T-cell (primary cell): ENCODE results near the gene TAMALIN. TPM values are rescaled to one million over a fixed set of nuclear protein-coding genes. Genes with fewer than 3 reads are reported as not detected.
A peak's percentile ranks its signal among the peaks of the same experiment; 100 is the strongest.

Experiments
- ATAC-seq, 4 experiments: fragments of 200-7000 bp in 3 of 4; fragments of 150-1000 bp in 1 of 4; cut with Tn5 transposase; replicated peaks in 1 of 4; 1 replicate in 3 of 4; 2 replicates in 1 of 4; pipeline ENCODE4 v1.10.0; 2021; ENCODE audit warnings: moderate library complexity in 3 of 4, mild to moderate bottlenecking in 2 of 4, moderate number of reproducible peaks in 1 of 4
- CTCF ChIA-PET, 2 donors: fragments of 300-600 bp; sonication (Branson Sonifier 250); formaldehyde crosslinking; loops; one replicate each; lab custom pipeline; 2022; ENCODE audit warnings: antibody characterized with exemption in 2 of 2; lab: Charles Lee
- POLR2A ChIA-PET, 2 donors: fragments of 300-600 bp; sonication (Branson Sonifier 250); formaldehyde crosslinking; loops; one replicate each; lab custom pipeline; 2022; ENCODE audit warnings: antibody characterized with exemption in 2 of 2; lab: Charles Lee
- DNase-seq, 35 experiments: peaks; one replicate each; pipeline versions ENCODE4 v3.0.0 to v3.0.0-alpha.2; 2013 to 2023
- H3K27ac ChIP-seq: one replicate; pipeline ENCODE4 v1.5.1; 2013; ENCODE audit warnings: low read length
- H3K27me3 ChIP-seq, 2 experiments: replicated peaks in 1 of 2; 1 replicate in 1 of 2; 2 replicates in 1 of 2; pipeline versions ENCODE4 v1.6.1 to v1.7.0; 2013; ENCODE audit warnings: low read length in 1 of 2, mixed read lengths in 1 of 2; ENCODE audit not compliant: control insufficient read depth in 2 of 2, insufficient read depth in 2 of 2; ENCODE audit errors: extremely low read depth in 1 of 2
- H3K36me3 ChIP-seq, 2 donors: 1 replicate in 1 of 2; 2 replicates in 1 of 2; pipeline versions ENCODE4 v1.6.1 to v1.7.0; 2013; ENCODE audit warnings: low read length in 1 of 2; ENCODE audit not compliant: control insufficient read depth in 2 of 2, insufficient read depth in 1 of 2; ENCODE audit errors: extremely low read depth in 1 of 2
- H3K4me1 ChIP-seq, 2 experiments: 1 replicate in 1 of 2; 2 replicates in 1 of 2; pipeline versions ENCODE4 v1.6.1 to v1.7.0; 2013; ENCODE audit warnings: low read length in 2 of 2, mixed read lengths in 1 of 2; ENCODE audit not compliant: insufficient read depth in 2 of 2, control insufficient read depth in 1 of 2; ENCODE audit errors: extremely low read depth in 1 of 2
- H3K4me3 ChIP-seq, 2 donors: 1 replicate in 1 of 2; 2 replicates in 1 of 2; pipeline versions ENCODE4 v1.5.1 to v1.7.0; 2013; ENCODE audit warnings: mild to moderate bottlenecking in 2 of 2, low read length in 1 of 2, moderate library complexity in 1 of 2; ENCODE audit not compliant: control insufficient read depth in 1 of 2; ENCODE audit errors: extremely low read depth in 1 of 2
- H3K9me3 ChIP-seq: 2 replicates; pipeline ENCODE4 v1.7.0; 2013
- H3K27ac Mint-ChIP-seq, 2 donors: one replicate each; pipeline ENCODE4 v1.8.0; 2020 to 2021; ENCODE audit warnings: mild to moderate bottlenecking in 2 of 2, mixed read lengths in 2 of 2
- H3K27me3 Mint-ChIP-seq, 2 donors: one replicate each; pipeline ENCODE4 v1.8.0; 2021 to 2022; ENCODE audit warnings: mixed read lengths in 2 of 2
- H3K36me3 Mint-ChIP-seq: one replicate; pipeline ENCODE4 v1.8.0; 2021; ENCODE audit warnings: mixed read lengths
- H3K4me1 Mint-ChIP-seq, 3 donors: one replicate each; pipeline ENCODE4 v1.8.0; 2020 to 2022; ENCODE audit warnings: mixed read lengths in 3 of 3, mild to moderate bottlenecking in 1 of 3
- H3K4me3 Mint-ChIP-seq, 3 donors: one replicate each; pipeline ENCODE4 v1.8.0; 2020 to 2022; ENCODE audit warnings: mild to moderate bottlenecking in 3 of 3, mixed read lengths in 3 of 3, moderate library complexity in 3 of 3
- H3K9me3 Mint-ChIP-seq, 3 donors: one replicate each; pipeline ENCODE4 v1.8.0; 2020 to 2022; ENCODE audit warnings: mixed read lengths in 3 of 3
- WGBS: methylation state at CpG from one replicate; pipeline ENCODE4 v1.1.5; 2013; ENCODE audit warnings: missing lambda C conversion rate; ENCODE audit not compliant: insufficient coverage; 5-methylcytosine and 5-hydroxymethylcytosine counted together
- total RNA-seq, 35 experiments: library from RNA in 6 of 35; stranded (reverse) in 6 of 35; fragments of 120-200 nt in 1 of 35; gene quantifications; one replicate each; pipeline versions ENCODE4 v1.2.1 to v1.2.4 and lab custom pipeline; 2013 to 2026

The TAMALIN gene
- total RNA-seq, 5 donors from 2014 or later (not counting 1 experiment from before 2014, with no cell fraction given): 31.7 to 480 (median 38.4) TPM

GRCh38 chr12:52032446-52032803 lies 25.7 kb downstream of the TAMALIN start:
- Mint-ChIP-seq H3K4me1 (peaks cover 28 to 40% (median 32%) of the 10 kb centered on the region in 3 donors), H3K4me3 (peak overlapping the region; percentile 66 to 71 (median 68)), H3K27ac (peak overlapping the region; percentile 64 to 85), H3K27me3 (no peaks in the 10 kb centered on the region), H3K9me3 (no peaks in the 10 kb centered on the region), H3K36me3 (no peaks in the 10 kb centered on the region)
- ATAC-seq (no peak), DNase-seq (peak in 1 of 35 experiments; percentile 37)
- peaks cover 5 to 35% of the 10 kb centered on the region in 2 experiments for H3K4me1 ChIP-seq
- H3K27me3 ChIP-seq: peaks cover 0 to 5% of the 10 kb centered on the region in 2 experiments
- 0% methylated on average over 2 of the region's 5 CpGs for WGBS
- POLR2A ChIA-PET: interaction anchor here (0.5 to 1.4 kb wide), 6 partner anchors 10 to 261 kb away, joined by 3 to 16 read pairs (median 3); partner anchors contain the start of genes TAMALIN (in 2 of the 2), ATG101 (in 1 of the 2) and NR4A1 (in 1 of the 2)
- H3K27ac ChIP-seq: peak overlapping the region; percentile 93
- H3K36me3 ChIP-seq: no peaks in the 10 kb centered on the region
- H3K9me3 ChIP-seq: no peaks in the 10 kb centered on the region
- H3K4me3 ChIP-seq: peak overlapping the region; percentile 25 to 52
- CTCF ChIA-PET: interaction anchor here (0.6 to 1.6 kb wide), 16 partner anchors 9 to 51 kb away, joined by 3 to 37 read pairs (median 4); partner anchors contain the start of genes ATG101 (in 1 of the 2), NR4A1 (in 1 of the 2) and TAMALIN (in 1 of the 2)

DNA sequence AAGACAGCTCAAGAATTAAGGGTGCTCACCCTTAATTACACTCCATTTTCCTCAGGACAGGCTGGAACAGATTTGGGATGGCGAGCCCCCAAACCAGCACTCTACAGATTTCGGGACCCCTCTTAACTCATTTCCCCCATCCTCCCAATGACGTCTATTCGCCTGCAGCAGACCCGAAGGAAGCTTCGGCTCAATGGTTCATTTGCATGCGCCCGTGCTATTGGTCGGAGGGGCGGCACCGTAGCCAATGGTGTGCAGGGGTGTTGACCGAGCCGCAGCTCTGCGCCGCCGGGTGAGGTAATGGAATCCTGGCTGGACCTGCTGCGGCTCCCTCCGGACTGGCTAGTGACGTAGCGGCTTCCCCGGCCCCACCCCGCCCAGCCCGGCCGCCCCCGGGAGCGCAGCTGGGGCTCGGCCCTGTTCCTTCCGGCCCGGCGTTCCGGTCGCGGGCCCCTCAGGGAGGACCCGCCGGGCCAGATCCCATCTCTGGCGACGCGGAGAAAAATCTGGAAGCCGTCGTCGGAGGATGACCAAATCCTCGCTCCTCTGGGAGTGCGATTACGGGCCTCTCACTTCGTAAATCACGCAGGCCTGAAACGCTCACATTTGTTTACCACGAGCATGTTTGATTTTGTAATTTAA lies 26.2 kb downstream of the TAMALIN start:
- no peaks in the 10 kb centered on the region for H3K9me3 Mint-ChIP-seq
- ATAC-seq (peak; percentile 81 to 90 (median 89)), DNase-seq (peak; percentile 57 to 93 (median 78))
- ChIA-PET POLR2A (interaction anchor here (0.5 to 1.4 kb wide), 6 partner anchors 10 to 262 kb away, joined by 3 to 16 read pairs (median 3); partner anchors contain the start of genes TAMALIN (in 2 of the 2), ATG101 (in 1 of the 2) and NR4A1 (in 1 of the 2)), CTCF (interaction anchor here (0.6 to 1.6 kb wide), 16 partner anchors 10 to 50 kb away, joined by 3 to 37 read pairs (median 4); partner anchors contain the start of genes ATG101 (in 1 of the 2), NR4A1 (in 1 of the 2) and TAMALIN (in 1 of the 2))
- Histone ChIP-seq H3K27me3 (peaks cover 0 to 7% of the 10 kb centered on the region in 2 experiments), H3K4me3 (peak overlapping the region; percentile 25 to 52), H3K9me3 (no peaks in the 10 kb centered on the region), H3K27ac (peak overlapping the region; percentile 93), H3K4me1 (peaks cover 5 to 40% of the 10 kb centered on the region in 2 experiments), H3K36me3 (no peaks in the 10 kb centered on the region)
- H3K27ac Mint-ChIP-seq: peak overlapping the region; percentile 79 to 85
- WGBS: 1% methylated on average over 41 of the region's 48 CpGs
- H3K4me3 Mint-ChIP-seq: peak overlapping the region; percentile 66 to 77 (median 68)
- peaks cover 28 to 42% (median 32%) of the 10 kb centered on the region in 3 donors for H3K4me1 Mint-ChIP-seq
- no peaks in the 10 kb centered on the region for H3K27me3 Mint-ChIP-seq
- H3K36me3 Mint-ChIP-seq: no peaks in the 10 kb centered on the region

DNA sequence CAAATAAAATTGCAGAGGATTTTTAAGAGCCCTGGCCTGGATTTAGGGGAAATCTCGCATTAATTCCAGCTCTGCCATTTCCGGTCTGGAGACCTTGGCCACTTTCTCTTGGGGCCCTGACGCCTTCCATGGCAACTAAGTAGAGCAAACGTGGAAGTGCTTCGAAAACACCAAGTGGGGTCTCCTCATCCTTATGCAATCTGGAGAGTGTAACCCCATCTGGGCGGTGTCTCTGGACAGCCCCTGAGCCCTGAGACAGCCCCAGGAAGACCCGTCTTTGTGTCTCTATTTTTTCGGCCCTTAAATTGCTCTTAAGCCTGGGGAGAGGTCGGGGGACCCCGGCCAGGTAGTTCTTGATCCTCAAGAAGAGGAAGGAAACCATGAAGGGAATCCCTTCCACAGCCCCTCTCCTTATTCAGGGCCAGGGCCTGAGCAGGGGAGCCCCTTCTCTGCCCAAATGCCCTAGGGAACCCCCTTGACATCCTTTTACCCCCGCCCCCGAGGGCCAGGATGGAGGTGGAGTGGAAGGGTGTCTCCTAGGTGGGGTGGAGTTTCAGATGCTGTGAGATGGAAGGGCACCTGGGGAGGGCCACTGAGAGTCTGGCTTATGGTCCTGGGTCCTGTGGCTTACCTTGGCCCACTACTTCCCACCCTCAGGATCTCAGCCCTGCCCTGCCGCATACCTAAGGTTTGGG lies 26.8 kb downstream of the TAMALIN start:
- Mint-ChIP-seq H3K9me3 (no peaks in the 10 kb centered on the region), H3K36me3 (no peaks in the 10 kb centered on the region), H3K27ac (peak overlapping the region; percentile 74 to 79), H3K4me3 (peak overlapping the region; percentile 66 to 77 (median 68)), H3K27me3 (no peaks in the 10 kb centered on the region), H3K4me1 (peaks cover 32 to 47% (median 36%) of the 10 kb centered on the region in 3 donors)
- peak overlapping the region; percentile 25 to 52 for H3K4me3 ChIP-seq
- ChIA-PET POLR2A (interaction anchor here in 1 of 2 donors (1.3 to 1.4 kb wide), 3 partner anchors 18 to 36 kb away, joined by 3 to 16 read pairs (median 14); partner anchors contain the start of genes ATG101, NR4A1 and TAMALIN), CTCF (interaction anchor here in 1 of 2 donors (0.5 to 1.6 kb wide), 11 partner anchors 8 to 89 kb away, joined by 3 to 37 read pairs (median 5); partner anchors contain the start of genes ATG101, NR4A1 and TAMALIN)
- H3K9me3 ChIP-seq: no peaks in the 10 kb centered on the region
- no peaks in the 10 kb centered on the region for H3K36me3 ChIP-seq
- no peak for ATAC-seq
- peaks cover 0 to 7% of the 10 kb centered on the region in 2 experiments for H3K27me3 ChIP-seq
- 76% methylated on average over 5 of the region's 13 CpGs for WGBS
- DNase-seq: no peak
- peak overlapping the region; percentile 93 for H3K27ac ChIP-seq
- H3K4me1 ChIP-seq: peaks cover 5 to 41% of the 10 kb centered on the region in 2 experiments

DNA sequence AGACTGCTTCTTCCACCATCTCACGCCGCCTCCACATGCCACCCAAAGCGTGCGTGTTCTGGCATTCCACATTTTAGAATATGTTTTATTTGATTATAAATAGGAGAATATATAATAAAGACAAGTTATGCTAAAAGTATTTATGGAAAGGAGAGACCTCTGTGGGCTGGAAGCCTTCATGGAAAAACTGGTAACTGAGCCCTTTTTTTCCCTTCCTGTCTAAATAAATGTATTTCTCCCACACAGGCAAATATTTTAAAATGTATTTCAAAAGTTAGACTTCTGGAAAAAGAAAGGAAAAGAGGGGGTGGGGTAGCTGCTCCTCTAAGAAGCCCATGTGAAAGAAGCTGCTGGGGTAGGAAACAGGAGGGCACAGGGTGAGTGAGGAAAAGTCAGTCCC lies 28.4 kb downstream of the TAMALIN start:
- no peak overlapping the region for H3K27ac ChIP-seq
- ATAC-seq: no peak
- Mint-ChIP-seq H3K4me1 (peaks cover 32 to 55% (median 41%) of the 10 kb centered on the region in 3 donors), H3K4me3 (peak overlapping the region in 1 of 3 donors; percentile 70), H3K27me3 (no peaks in the 10 kb centered on the region), H3K36me3 (no peaks in the 10 kb centered on the region), H3K9me3 (no peaks in the 10 kb centered on the region), H3K27ac (no peak overlapping the region)
- WGBS: no CpG with 5 or more reads among the region's 4 CpGs
- peaks cover 5 to 41% of the 10 kb centered on the region in 2 experiments for H3K4me1 ChIP-seq
- H3K36me3 ChIP-seq: no peaks in the 10 kb centered on the region
- H3K27me3 ChIP-seq: peaks cover 0 to 10% of the 10 kb centered on the region in 2 experiments
- no peak overlapping the region for H3K4me3 ChIP-seq
- CTCF ChIA-PET: interaction anchor here in 1 of 2 donors (1.8 kb wide), 1 partner anchor 9 kb away, joined by 5 read pairs; no protein-coding TSS in a partner anchor
- H3K9me3 ChIP-seq: no peaks in the 10 kb centered on the region
- POLR2A ChIA-PET: interaction anchor here in 1 of 2 donors (1.6 kb wide), 1 partner anchor 16 kb away, joined by 4 read pairs; the partner anchor contains the start of gene NR4A1
- no peak for DNase-seq

DNA sequence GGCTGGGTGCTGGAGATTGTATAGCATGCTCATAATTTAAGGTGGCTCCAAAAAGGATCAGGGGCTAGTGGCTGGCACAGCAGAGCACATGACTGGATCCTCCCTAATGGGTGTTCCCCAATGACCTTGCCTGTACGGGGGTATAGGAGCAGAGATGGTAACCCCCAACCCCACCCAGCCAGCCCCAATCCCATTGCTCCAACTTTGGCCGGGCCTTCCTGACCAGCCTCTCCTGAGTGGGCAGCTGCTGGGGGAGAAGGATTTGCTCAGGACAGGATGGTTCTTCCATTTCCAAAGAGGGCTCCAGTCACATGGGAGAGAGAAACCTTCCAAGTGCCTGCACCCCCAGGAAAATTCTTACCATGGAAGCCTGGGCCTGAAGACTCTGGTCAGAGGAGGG lies 29.2 kb downstream of the TAMALIN start:
- H3K4me3 ChIP-seq: no peak overlapping the region
- H3K27me3 ChIP-seq: peaks cover 0 to 10% of the 10 kb centered on the region in 2 experiments
- no peaks in the 10 kb centered on the region for H3K36me3 Mint-ChIP-seq
- H3K27me3 Mint-ChIP-seq: no peaks in the 10 kb centered on the region
- DNase-seq: no peak
- H3K9me3 ChIP-seq: no peaks in the 10 kb centered on the region
- CTCF ChIA-PET: interaction anchor here (1.0 to 2.0 kb wide), 3 partner anchors 9 to 13 kb away, joined by 3 to 20 read pairs (median 5); no protein-coding TSS in a partner anchor
- no peaks in the 10 kb centered on the region for H3K36me3 ChIP-seq
- peaks cover 32 to 59% (median 41%) of the 10 kb centered on the region in 3 donors for H3K4me1 Mint-ChIP-seq
- H3K4me1 ChIP-seq: peaks cover 5 to 41% of the 10 kb centered on the region in 2 experiments
- POLR2A ChIA-PET: interaction anchor here in 1 of 2 donors (1.6 kb wide), 1 partner anchor 15 kb away, joined by 4 read pairs; the partner anchor contains the start of gene NR4A1
- H3K4me3 Mint-ChIP-seq: peak overlapping the region; percentile 57 to 71 (median 70)
- H3K9me3 Mint-ChIP-seq: no peaks in the 10 kb centered on the region
- WGBS: no CpG with 5 or more reads among the region's 2 CpGs
- no peak for ATAC-seq
- H3K27ac Mint-ChIP-seq: no peak overlapping the region
- H3K27ac ChIP-seq: no peak overlapping the region
